ENCODE data around the gene ATF5.

DNA sequence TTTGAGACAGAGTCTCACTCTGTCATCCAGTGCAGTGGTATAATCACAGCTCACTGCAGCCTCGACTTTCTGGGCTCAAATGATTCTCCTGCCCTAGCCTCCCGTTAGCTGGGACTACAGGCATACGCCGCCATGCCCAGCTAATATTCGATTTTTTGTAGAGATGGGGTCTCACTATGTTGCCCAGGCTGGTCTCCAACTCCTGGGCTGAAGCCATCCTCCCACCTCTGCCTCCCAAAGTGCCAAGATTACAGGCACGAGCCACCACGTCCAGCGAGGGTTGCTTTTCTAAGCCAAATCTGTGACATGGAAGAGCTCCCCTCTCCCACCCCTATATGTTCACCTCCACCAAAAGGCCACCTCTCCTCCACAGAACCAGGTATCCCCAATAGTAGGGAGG, 10.9 kb upstream of the ATF5 start:
- TF ChIP-seq, protein P1, sequence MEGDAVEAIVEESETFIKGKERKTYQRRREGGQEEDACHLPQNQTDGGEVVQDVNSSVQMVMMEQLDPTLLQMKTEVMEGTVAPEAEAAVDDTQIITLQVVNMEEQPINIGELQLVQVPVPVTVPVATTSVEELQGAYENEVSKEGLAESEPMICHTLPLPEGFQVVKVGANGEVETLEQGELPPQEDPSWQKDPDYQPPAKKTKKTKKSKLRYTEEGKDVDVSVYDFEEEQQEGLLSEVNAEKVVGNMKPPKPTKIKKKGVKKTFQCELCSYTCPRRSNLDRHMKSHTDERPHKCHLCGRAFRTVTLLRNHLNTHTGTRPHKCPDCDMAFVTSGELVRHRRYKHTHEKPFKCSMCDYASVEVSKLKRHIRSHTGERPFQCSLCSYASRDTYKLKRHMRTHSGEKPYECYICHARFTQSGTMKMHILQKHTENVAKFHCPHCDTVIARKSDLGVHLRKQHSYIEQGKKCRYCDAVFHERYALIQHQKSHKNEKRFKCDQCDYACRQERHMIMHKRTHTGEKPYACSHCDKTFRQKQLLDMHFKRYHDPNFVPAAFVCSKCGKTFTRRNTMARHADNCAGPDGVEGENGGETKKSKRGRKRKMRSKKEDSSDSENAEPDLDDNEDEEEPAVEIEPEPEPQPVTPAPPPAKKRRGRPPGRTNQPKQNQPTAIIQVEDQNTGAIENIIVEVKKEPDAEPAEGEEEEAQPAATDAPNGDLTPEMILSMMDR (IDR thresholded peaks at IDR 0.05), result no peak
- TF ChIP-seq ZFX (IDR thresholded peaks at IDR 0.05; ENCODE audit: borderline replicate concordance), result no peak
